GM10266 (cell line): ENCODE data around the gene DLST.
A peak's percentile ranks its signal among the peaks of the same experiment; 100 is the strongest.

Experiments used
- DNase-seq: peaks from one replicate; pipeline ENCODE4 v3.0.0; 2012; ENCODE audit errors: extremely low spot score
- CTCF ChIP-seq: IDR thresholded peaks from 2 replicates; pipeline ENCODE4 v1.5.1; 2012; ENCODE audit warnings: mild to moderate bottlenecking, low read depth; ENCODE audit not compliant: control insufficient read depth, insufficient read depth; ENCODE audit errors: missing control alignments

Gene DLST

DNA sequence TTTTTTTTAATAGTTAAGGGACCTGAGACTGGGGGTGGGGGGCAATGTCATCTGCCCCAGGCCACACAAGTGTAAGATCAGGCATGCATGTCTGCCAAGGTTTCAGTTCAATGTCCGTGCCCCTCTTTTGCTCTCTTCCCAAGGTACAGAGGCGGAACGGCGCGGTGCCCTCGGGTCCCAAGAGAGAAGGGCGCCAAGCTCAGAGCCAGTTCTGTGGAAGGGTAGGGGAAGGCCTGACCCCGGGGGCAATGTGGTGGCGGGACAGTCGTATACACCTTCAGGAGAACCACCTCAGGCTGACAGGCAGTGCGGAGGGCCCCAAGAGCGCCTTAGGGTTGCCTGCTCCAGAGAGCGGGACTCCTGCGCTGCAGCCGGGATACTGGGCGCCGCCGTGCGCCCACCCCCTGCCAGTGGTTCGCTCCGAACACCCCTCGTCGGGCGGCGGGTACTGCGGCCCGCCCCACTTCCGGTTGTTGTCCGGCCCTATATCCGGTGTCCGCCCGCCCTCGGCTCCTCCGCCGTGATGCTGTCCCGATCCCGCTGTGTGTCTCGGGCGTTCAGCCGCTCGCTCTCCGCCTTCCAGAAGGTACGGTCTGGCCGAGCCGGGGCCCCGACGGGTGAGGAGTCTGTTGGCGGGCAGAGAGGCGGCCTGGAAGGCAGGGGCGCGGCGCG, at the start of gene DLST:
TSS of gene DLST (plus strand) at position 486 of the 672 bp plus-strand sequence. CDS start at position 524, 38 bp downstream.
- peak; percentile 97 for DNase-seq
- TF ChIP-seq CTCF, result no peak

- no peak for DNase-seq
- TF ChIP-seq CTCF, result no peak
These were observed 48.9 kb upstream of the DLST start for GRCh38 chr14:74832849-74833248.

DNA sequence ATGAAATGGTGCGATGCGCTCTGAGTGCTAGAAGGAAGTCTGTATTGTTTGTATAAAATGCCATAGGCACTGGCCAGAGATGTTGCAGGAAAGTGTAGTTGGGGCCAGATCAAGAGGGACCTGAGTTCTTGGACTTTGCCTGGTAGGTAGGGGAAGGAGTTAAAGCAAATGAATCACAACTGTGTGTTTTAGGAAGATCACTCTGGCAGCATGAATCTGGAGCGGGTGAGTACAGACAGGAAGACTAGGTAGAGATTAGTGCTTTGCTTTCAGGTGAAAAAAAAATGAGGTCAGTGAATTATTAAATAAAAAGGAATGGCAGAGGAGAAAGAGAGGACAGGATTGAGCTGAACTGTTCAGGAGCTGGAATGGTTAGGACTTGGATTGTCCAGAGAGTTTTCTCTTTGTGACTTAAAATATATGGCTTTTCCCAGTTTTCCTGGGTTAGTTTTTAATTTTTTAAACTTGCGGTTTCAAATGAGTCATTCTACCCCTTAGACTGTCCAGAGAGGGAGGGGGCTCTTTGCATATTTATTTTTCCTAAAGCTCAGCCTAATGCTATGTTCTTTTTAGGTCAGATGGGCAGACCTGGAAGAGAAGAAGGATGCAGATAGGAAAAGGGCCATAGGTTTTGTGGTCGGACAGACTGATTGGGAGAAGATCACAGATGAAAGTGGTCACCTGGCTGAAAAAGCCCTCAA, 46.9 kb upstream of the DLST start:
- no peak for DNase-seq

GRCh38 chr14:74835645-74836250, 46.0 kb upstream of the DLST start:
- TF ChIP-seq CTCF, result no peak
- no peak for DNase-seq

More for the DNA sequence above, 46.9 kb upstream of the DLST start:
- TF ChIP-seq CTCF, result no peak

DNA sequence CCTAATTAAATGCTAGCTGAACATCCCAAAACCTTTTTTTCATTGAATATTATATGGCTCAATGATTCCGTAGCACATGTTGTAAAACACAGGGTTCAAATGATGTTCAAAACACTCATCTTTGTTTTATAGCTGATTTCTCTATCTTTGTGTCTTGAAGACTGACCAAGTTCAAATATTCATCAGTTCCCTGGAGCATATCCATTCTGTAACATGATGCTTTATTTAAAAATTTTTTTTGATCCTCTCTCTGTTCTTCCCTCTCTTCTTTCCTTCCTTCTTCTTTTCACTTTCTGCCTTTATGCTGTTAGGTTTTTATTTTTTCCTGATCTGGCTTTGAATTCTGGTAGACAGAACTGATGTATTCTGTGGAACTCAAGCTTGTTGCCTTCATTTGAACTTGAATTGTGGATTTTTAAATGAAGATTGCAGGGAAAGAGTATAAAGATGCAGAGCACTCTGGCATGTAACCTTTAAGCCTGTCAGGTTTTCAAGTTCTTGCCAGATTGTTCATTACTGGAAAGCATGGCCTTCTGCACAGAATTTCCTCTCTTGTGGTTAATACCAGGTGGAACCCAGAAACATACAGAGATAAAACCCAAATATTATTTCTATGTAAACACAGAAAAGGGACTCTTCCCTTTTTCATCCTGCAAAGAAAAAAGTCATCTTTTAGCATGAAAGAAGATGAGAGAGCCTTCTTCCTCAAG, 45.3 kb upstream of the DLST start:
- DNase-seq, result no peak
- no peak for TF ChIP-seq CTCF

DNA sequence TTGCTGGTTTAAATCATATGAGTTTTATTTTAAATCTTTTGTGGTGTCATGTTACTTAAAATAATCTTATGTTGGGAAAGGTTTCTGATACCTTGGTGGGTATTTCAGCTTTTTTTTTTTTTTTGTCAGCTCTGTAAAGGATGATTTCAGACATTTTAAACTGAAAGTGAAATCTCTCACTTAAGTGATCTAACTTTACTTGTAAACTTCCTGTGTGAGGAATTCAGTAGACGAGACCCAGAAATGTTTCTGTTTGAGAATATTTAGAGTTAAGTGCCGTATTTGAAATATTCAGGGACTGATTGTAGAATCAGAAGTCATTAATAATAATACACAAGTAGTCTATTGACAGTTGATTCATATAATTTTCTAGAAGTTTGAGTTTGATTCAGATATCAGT, 43.5 kb upstream of the DLST start:
- TF ChIP-seq CTCF, result no peak
- no peak for DNase-seq
